Vagina (tissue), 2 donors: ENCODE data around the gene CDCP1. TPM values are rescaled to one million over a fixed set of nuclear protein-coding genes. Genes with fewer than 3 reads are reported as not detected.

Source experiments
- DNase-seq, 2 donors: peaks; one replicate each; pipeline ENCODE4 v3.0.0-alpha.2; 2017; ENCODE audit errors: extremely low spot score in 2 of 2
- H3K27ac ChIP-seq: fragments of 200-600 bp; sonication (generic); one replicate; pipeline ENCODE4 v1.5.1; 2019
- H3K27me3 ChIP-seq: fragments of 200-600 bp; sonication (generic); one replicate; pipeline ENCODE4 v1.5.1; 2019
- H3K36me3 ChIP-seq, 2 donors: fragments of 200-600 bp; sonication (generic); one replicate each; pipeline ENCODE4 v1.5.1; 2017 to 2019
- H3K4me1 ChIP-seq: fragments of 200-600 bp; sonication (generic); one replicate; pipeline ENCODE4 v1.5.1; 2019
- H3K4me3 ChIP-seq, 2 donors: fragments of 200-600 bp; sonication (generic); 1 replicate in 1 of 2; 2 replicates in 1 of 2; pipeline ENCODE4 v1.5.1; 2016 to 2019
- H3K9me3 ChIP-seq: fragments of 200-600 bp; sonication (generic); one replicate; pipeline ENCODE4 v1.5.1; 2019
- POLR2A ChIP-seq, 2 donors: fragments of 450-650 bp; IDR thresholded peaks; one replicate each; pipeline ENCODE4 v1.6.1; 2017; ENCODE audit warnings: antibody characterized with exemption in 2 of 2, mild to moderate bottlenecking in 2 of 2, moderate library complexity in 2 of 2
- POLR2AphosphoS5 ChIP-seq, 2 donors: sonication (generic); formaldehyde crosslinking; IDR thresholded peaks; one replicate each; pipeline ENCODE4 v1.9.0; 2017; ENCODE audit warnings: antibody characterized with exemption in 2 of 2, mild to moderate bottlenecking in 2 of 2, low read depth in 1 of 2; ENCODE audit not compliant: insufficient read depth in 1 of 2
- intact Hi-C: fragments of 100-400 bp; cut with DNase I; formaldehyde crosslinking; loops from one replicate; pipeline ENCODE4 v1.15.1; 2023
- total RNA-seq: library from RNA; depleted of rRNA; stranded (reverse); fragments of >200 nt; gene quantifications from one replicate; pipeline ENCODE4 v1.2.3, GENCODE V29; 2016
- TF ChIP-seq, protein P1 (sequence below), 3 experiments: fragments of 450-650 bp in 2 of 3; fragments of 200-600 bp in 1 of 3; sonication (generic) in 1 of 3; IDR thresholded peaks; one replicate each; pipeline ENCODE4 v1.5.1; 2017 to 2019; ENCODE audit warnings: antibody characterized with exemption in 3 of 3, mild to moderate bottlenecking in 2 of 3, moderate library complexity in 2 of 3

The CDCP1 gene
- total RNA-seq, 1 donor from 2014 or later, result 27.5 TPM

DNA sequence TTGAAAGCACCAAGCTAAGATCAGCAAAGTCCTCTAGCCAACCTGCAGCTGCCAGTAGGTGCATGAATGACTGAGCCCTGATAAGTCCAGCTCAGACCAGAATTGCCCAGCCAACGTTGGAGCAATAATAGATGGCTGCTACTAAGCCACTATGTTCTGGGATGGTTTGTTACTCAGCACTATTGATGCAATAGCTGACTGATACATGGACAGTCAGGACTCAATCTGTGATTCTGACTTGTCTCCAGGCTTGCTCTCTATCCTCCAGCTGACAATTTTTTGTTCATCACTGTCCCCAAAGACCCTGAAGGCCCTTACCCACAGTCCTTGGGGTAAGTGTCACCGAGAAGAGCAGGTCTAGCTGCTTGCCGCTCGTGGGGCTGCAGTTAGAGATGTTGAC, 55.3 kb downstream of the CDCP1 start:
- no peak for DNase-seq
- Histone ChIP-seq H3K4me3 (no peak overlapping the region), H3K27ac (no peak overlapping the region), H3K4me1 (peaks cover 15% of the 10 kb centered on the region), H3K36me3 (peaks cover 0 to 10% of the 10 kb centered on the region in 2 donors), H3K9me3 (no peaks in the 10 kb centered on the region), H3K27me3 (no peaks in the 10 kb centered on the region)
- TF ChIP-seq POLR2AphosphoS5 (IDR thresholded peaks at IDR 0.05; ENCODE audit: insufficient read depth in 1 of 2, low read depth in 1 of 2) (no peak), POLR2A (IDR thresholded peaks at IDR 0.05) (no peak)
- TF ChIP-seq, protein P1, sequence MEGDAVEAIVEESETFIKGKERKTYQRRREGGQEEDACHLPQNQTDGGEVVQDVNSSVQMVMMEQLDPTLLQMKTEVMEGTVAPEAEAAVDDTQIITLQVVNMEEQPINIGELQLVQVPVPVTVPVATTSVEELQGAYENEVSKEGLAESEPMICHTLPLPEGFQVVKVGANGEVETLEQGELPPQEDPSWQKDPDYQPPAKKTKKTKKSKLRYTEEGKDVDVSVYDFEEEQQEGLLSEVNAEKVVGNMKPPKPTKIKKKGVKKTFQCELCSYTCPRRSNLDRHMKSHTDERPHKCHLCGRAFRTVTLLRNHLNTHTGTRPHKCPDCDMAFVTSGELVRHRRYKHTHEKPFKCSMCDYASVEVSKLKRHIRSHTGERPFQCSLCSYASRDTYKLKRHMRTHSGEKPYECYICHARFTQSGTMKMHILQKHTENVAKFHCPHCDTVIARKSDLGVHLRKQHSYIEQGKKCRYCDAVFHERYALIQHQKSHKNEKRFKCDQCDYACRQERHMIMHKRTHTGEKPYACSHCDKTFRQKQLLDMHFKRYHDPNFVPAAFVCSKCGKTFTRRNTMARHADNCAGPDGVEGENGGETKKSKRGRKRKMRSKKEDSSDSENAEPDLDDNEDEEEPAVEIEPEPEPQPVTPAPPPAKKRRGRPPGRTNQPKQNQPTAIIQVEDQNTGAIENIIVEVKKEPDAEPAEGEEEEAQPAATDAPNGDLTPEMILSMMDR (IDR thresholded peaks at IDR 0.05), result no peak
- intact Hi-C loops, result no loop called here

DNA sequence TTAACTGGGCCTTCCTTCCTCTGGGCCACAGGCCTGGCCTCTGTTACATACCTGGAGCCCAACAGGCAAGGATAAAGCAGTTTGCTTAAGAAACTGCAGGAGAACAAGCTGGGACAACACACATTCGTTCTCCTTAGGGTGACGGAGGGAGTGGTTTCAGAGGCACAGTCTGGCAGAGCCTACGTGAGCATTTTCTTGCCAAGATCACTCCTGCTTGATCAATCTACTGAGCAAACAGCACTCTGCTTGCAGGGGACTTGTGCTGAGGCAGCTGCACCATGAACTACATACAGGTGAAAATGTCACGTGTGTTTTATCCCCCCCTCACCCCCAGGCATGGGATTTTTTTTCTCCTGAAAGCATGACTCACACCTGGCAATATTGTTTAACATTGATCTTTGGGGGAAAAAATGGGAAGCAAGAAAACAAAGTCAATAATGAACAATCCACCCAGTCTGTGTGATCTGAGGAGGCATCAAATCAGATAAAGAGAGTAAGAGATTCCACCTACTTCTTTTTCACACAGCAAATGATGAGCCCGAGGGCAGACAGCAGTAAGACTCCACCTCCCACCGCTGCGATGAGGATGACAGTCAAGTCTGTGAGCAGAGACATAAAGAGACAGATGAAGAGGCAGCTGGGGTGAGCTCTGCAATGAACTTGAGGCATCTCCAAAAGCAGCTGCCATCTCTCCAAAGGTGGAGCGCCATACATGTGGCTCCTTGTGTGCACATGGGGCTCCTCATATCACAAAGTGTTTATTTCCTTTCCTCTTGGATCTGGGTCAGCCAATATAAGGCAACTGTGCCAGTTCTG, 57.4 kb downstream of the CDCP1 start:
- TF ChIP-seq POLR2AphosphoS5 (IDR thresholded peaks at IDR 0.05; ENCODE audit: insufficient read depth in 1 of 2, low read depth in 1 of 2) (no peak), POLR2A (IDR thresholded peaks at IDR 0.05) (no peak)
- TF ChIP-seq, protein P1 (IDR thresholded peaks at IDR 0.05), result no peak
- Histone ChIP-seq H3K4me1 (peaks cover 15% of the 10 kb centered on the region), H3K4me3 (no peak overlapping the region), H3K9me3 (no peaks in the 10 kb centered on the region), H3K27me3 (no peaks in the 10 kb centered on the region), H3K36me3 (peaks cover 0 to 14% of the 10 kb centered on the region in 2 donors), H3K27ac (no peak overlapping the region)
- intact Hi-C loops, result no loop called here
- no peak for DNase-seq

GRCh38 chr3:45087155-45087554, 59.0 kb downstream of the CDCP1 start:
- intact Hi-C loops, result no loop called here
- DNase-seq, result no peak

DNA sequence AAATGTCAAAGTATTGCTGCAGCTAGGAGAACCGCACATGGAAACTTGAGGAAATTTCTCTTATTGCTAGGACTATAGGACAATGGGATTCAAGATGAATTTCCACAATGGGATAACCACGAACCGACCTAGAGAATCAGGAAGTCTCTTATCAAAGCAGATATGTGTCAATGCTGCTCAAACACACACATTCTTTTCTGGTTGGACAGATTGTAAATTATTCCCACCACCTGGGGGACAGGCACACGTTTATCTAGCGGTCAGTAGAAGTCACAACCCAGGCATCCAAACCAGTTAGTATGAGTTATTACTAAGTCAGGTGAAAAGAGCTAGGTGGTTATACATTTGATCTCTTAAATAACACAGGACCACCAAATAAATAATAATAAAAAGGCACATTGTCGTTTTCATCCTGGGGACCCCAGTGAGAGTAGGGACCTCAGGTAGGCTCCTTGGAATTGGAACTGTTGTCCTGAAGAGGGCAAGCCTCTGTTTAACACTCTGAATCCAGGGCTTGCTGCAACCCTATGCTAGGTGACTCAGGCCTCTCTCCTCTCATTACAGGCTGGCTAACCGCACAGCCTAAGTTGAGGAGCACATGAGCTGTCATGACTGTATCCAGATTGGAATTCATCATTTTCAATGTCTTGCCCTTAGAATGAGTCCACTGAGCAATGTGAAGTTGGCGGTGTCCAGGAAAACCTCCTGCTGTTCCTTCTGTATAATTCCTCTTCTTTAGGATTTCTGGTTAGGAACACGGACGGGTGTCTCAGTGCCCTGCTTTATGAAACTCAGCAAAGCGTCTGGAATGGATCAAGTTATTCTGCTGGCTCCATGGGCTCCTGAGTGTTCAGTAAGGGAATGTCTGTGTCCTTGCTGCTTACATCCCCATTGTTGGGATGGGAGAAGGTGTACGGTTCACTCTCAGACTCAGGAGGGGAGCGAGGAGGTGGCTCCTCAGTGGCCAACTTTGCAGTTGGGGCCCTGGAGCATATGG, 61.1 kb downstream of the CDCP1 start:
- TF ChIP-seq POLR2AphosphoS5 (IDR thresholded peaks at IDR 0.05; ENCODE audit: insufficient read depth in 1 of 2, low read depth in 1 of 2) (no peak), POLR2A (IDR thresholded peaks at IDR 0.05) (no peak)
- TF ChIP-seq, protein P1 (IDR thresholded peaks at IDR 0.05), result no peak
- Histone ChIP-seq H3K9me3 (no peaks in the 10 kb centered on the region), H3K27me3 (no peaks in the 10 kb centered on the region), H3K4me1 (no peaks in the 10 kb centered on the region), H3K36me3 (peaks cover 0 to 4% of the 10 kb centered on the region in 2 donors), H3K4me3 (no peak overlapping the region), H3K27ac (no peak overlapping the region)
- DNase-seq, result no peak
- intact Hi-C loops, result no loop called here

More at GRCh38 chr3:45087155-45087554, 59.0 kb downstream of the CDCP1 start:
- Histone ChIP-seq H3K4me1 (peaks cover 6% of the 10 kb centered on the region), H3K27ac (no peak overlapping the region), H3K36me3 (peaks cover 0 to 8% of the 10 kb centered on the region in 2 donors), H3K9me3 (no peaks in the 10 kb centered on the region), H3K4me3 (no peak overlapping the region), H3K27me3 (no peaks in the 10 kb centered on the region)
- TF ChIP-seq POLR2A (IDR thresholded peaks at IDR 0.05) (no peak), POLR2AphosphoS5 (IDR thresholded peaks at IDR 0.05; ENCODE audit: insufficient read depth in 1 of 2, low read depth in 1 of 2) (no peak)
- TF ChIP-seq, protein P1 (IDR thresholded peaks at IDR 0.05), result no peak
